ENCODE results near the gene EP400. TPM values are rescaled to one million over a fixed set of nuclear protein-coding genes. Genes with fewer than 3 reads are reported as not detected.

The EP400 gene
- total RNA-seq, 1 experiment from 2014 or later: 80.1 TPM

DNA sequence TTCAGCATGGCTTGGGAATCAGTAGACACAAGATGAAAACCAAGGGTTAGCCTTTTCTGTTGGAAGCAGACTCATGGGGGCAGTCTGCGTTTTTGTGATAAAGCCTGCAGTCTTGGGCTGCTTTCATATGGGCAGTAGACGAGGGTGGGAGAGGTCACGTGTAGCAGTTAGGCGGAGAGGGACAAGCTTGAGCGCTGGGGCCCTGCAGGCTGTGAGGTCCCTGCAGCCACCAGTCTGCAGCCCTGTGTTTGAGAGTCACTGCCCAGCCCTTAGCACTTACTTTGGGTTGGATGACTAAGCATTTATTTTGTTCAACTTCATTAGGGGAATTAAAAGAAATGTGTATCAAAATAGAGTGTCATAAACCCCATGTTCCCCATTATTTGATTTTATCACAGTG is 37.2 kb downstream of the EP400 start:
- peak; percentile 6 for DNase-seq (ENCODE audit: low spot score)

GRCh38 chr12:131987552-131987951 is 37.8 kb downstream of the EP400 start:
- ChIA-PET CTCF (no interaction called here), POLR2A (ENCODE audit: low non-redundant PET) (no interaction called here)
- intact Hi-C loops (cut with micrococcal nuclease; ENCODE audit: unreplicated experiment): loop anchor here (5.0 kb wide), 1 partner anchor 35 kb away; no protein-coding TSS in a partner anchor
- DNase-seq (ENCODE audit: low spot score): no peak
- peaks cover 39% of the 10 kb centered on the region for H3K36me3 ChIP-seq (ENCODE audit: insufficient read depth, low read length, poor library complexity, severe bottlenecking)
- peak overlapping the region; percentile 64 for H3K27ac ChIP-seq (ENCODE audit: low read depth, low read length, poor library complexity, severe bottlenecking)
- peaks cover 56% of the 10 kb centered on the region for H3K4me1 ChIP-seq (ENCODE audit: insufficient read depth, low read length, poor library complexity, severe bottlenecking)
- H3K9me3 ChIP-seq (ENCODE audit: low read depth, low read length, poor library complexity, severe bottlenecking): no peaks in the 10 kb centered on the region
- BruUV-seq (replicated peaks): no TSS peak
- no peak overlapping the region for H3K4me3 ChIP-seq (ENCODE audit: low read depth, low read length, poor library complexity, severe bottlenecking)
- H3K27me3 ChIP-seq (replicated peaks; ENCODE audit: insufficient read depth, low read depth, low read length, poor library complexity): no peaks in the 10 kb centered on the region
- no peak for TF ChIP-seq EZH2 (IDR thresholded peaks at IDR 0.05; ENCODE audit: borderline replicate concordance, low read depth, low read length, poor library complexity, severe bottlenecking)
- no peak for TF ChIP-seq CTCF (conservative IDR thresholded peaks at IDR 0.05; ENCODE audit: low read depth, low read length)

More for the DNA sequence above, 37.2 kb downstream of the EP400 start:
- ChIA-PET POLR2A (ENCODE audit: low non-redundant PET) (no interaction called here), CTCF (no interaction called here)
- intact Hi-C loops (cut with micrococcal nuclease; ENCODE audit: unreplicated experiment): loop anchor here (5.0 kb wide), 1 partner anchor 35 kb away; no protein-coding TSS in a partner anchor
- no peaks in the 10 kb centered on the region for H3K27me3 ChIP-seq (replicated peaks; ENCODE audit: insufficient read depth, low read depth, low read length, poor library complexity)
- no peaks in the 10 kb centered on the region for H3K9me3 ChIP-seq (ENCODE audit: low read depth, low read length, poor library complexity, severe bottlenecking)
- TF ChIP-seq EZH2 (IDR thresholded peaks at IDR 0.05; ENCODE audit: borderline replicate concordance, low read depth, low read length, poor library complexity, severe bottlenecking) (no peak), CTCF (conservative IDR thresholded peaks at IDR 0.05; ENCODE audit: low read depth, low read length) (no peak)
- no TSS peak for BruUV-seq (replicated peaks)
- H3K27ac ChIP-seq (ENCODE audit: low read depth, low read length, poor library complexity, severe bottlenecking): peak overlapping the region; percentile 64
- no peak overlapping the region for H3K4me3 ChIP-seq (ENCODE audit: low read depth, low read length, poor library complexity, severe bottlenecking)
- peaks cover 39% of the 10 kb centered on the region for H3K36me3 ChIP-seq (ENCODE audit: insufficient read depth, low read length, poor library complexity, severe bottlenecking)
- peaks cover 54% of the 10 kb centered on the region for H3K4me1 ChIP-seq (ENCODE audit: insufficient read depth, low read length, poor library complexity, severe bottlenecking)

- no peak for DNase-seq (ENCODE audit: low spot score)
- intact Hi-C loops (cut with micrococcal nuclease; ENCODE audit: unreplicated experiment): loop anchor here (5.0 kb wide), 1 partner anchor 36 kb away; no protein-coding TSS in a partner anchor
- Histone ChIP-seq H3K36me3 (ENCODE audit: insufficient read depth, low read length, poor library complexity, severe bottlenecking) (peaks cover 46% of the 10 kb centered on the region), H3K9me3 (ENCODE audit: low read depth, low read length, poor library complexity, severe bottlenecking) (no peaks in the 10 kb centered on the region), H3K27me3 (replicated peaks; ENCODE audit: insufficient read depth, low read depth, low read length, poor library complexity) (no peaks in the 10 kb centered on the region), H3K4me3 (ENCODE audit: low read depth, low read length, poor library complexity, severe bottlenecking) (no peak overlapping the region), H3K4me1 (ENCODE audit: insufficient read depth, low read length, poor library complexity, severe bottlenecking) (peaks cover 56% of the 10 kb centered on the region), H3K27ac (ENCODE audit: low read depth, low read length, poor library complexity, severe bottlenecking) (peak overlapping the region; percentile 82)
- TF ChIP-seq CTCF (conservative IDR thresholded peaks at IDR 0.05; ENCODE audit: low read depth, low read length) (no peak), EZH2 (IDR thresholded peaks at IDR 0.05; ENCODE audit: borderline replicate concordance, low read depth, low read length, poor library complexity, severe bottlenecking) (no peak)
- BruUV-seq (replicated peaks): no TSS peak
- ChIA-PET CTCF (no interaction called here), POLR2A (ENCODE audit: low non-redundant PET) (no interaction called here)
Observed at GRCh38 chr12:131988054-131988796, 38.5 kb downstream of the EP400 start.
